Putamen (tissue), 1 donor: ENCODE data around the gene SLC5A10.
"Not testable (repeated sequence)": the region's sequence is repeated elsewhere in the genome, so short reads cannot be mapped to it uniquely, and the experiment has no call there.

ENCODE experiments used
- DNase-seq: peaks from one replicate; pipeline ENCODE4 v3.0.0-alpha.2; 2016; ENCODE audit warnings: low spot score

SLC5A10 gene

GRCh38 chr17:18947866-18948265 is 4.1 kb upstream of the SLC5A10 start:
- DNase-seq, result no peak

- DNase-seq, result no peak
These were observed 3.4 kb upstream of the SLC5A10 start for GRCh38 chr17:18948476-18949006.

- no peak for DNase-seq
These were observed 2.4 kb upstream of the SLC5A10 start for GRCh38 chr17:18949566-18949965.

- no peak for DNase-seq
These were observed 1.6 kb upstream of the SLC5A10 start for GRCh38 chr17:18950346-18950745.

- no peak for DNase-seq
These were observed 740 bp upstream of the SLC5A10 start for GRCh38 chr17:18950944-18951905.

- no peak for DNase-seq
These were observed 1.3 kb downstream of the SLC5A10 start for GRCh38 chr17:18953231-18953728.

GRCh38 chr17:18954321-18954720 is 2.4 kb downstream of the SLC5A10 start:
- DNase-seq, result no peak

GRCh38 chr17:18955009-18955408 is 3.0 kb downstream of the SLC5A10 start:
- DNase-seq, result no peak

GRCh38 chr17:18956021-18956420 is 4.1 kb downstream of the SLC5A10 start:
- DNase-seq, result not testable (repeated sequence)

GRCh38 chr17:18956581-18956980 is 4.6 kb downstream of the SLC5A10 start:
- no peak for DNase-seq

- DNase-seq, result no peak
These were observed 5.9 kb downstream of the SLC5A10 start for GRCh38 chr17:18957831-18958230.

- no peak for DNase-seq
These were observed 6.6 kb downstream of the SLC5A10 start for GRCh38 chr17:18958611-18959010.

- no peak for DNase-seq
These were observed 7.3 kb downstream of the SLC5A10 start for GRCh38 chr17:18959071-18959844.

- no peak for DNase-seq
These were observed 7.9 kb downstream of the SLC5A10 start for GRCh38 chr17:18959845-18960240.

GRCh38 chr17:18960241-18960665 is 8.3 kb downstream of the SLC5A10 start:
- DNase-seq, result no peak

GRCh38 chr17:18960803-18961511 is 9.0 kb downstream of the SLC5A10 start:
- DNase-seq, result no peak

- DNase-seq, result no peak
These were observed 9.9 kb downstream of the SLC5A10 start for GRCh38 chr17:18961634-18962493.

- DNase-seq, result no peak
These were observed 10.5 kb downstream of the SLC5A10 start for GRCh38 chr17:18962494-18962815.

GRCh38 chr17:18963126-18964017 is 11.4 kb downstream of the SLC5A10 start:
- DNase-seq, result no peak

GRCh38 chr17:18964018-18964351 is 12.0 kb downstream of the SLC5A10 start:
- DNase-seq, result no peak
